ENCODE measurements around the gene CHRM4. TPM values are rescaled to one million over a fixed set of nuclear protein-coding genes. Genes with fewer than 3 reads are reported as not detected.
"Not testable (repeated sequence)": the region's sequence is repeated elsewhere in the genome, so short reads cannot be mapped to it uniquely, and the experiment has no call there.

The CHRM4 gene
- total RNA-seq, 2 donors from 2014 or later: not detected

GRCh38 chr11:46375392-46376101 lies 16.0 kb downstream of the CHRM4 start:
- TF ChIP-seq CTCF (IDR thresholded peaks at IDR 0.05) (no peak), POLR2A (IDR thresholded peaks at IDR 0.05) (no peak)
- Histone ChIP-seq H3K27ac (no peak overlapping the region), H3K4me3 (no peak overlapping the region), H3K4me1 (peaks cover 12% of the 10 kb centered on the region), H3K27me3 (no peaks in the 10 kb centered on the region), H3K36me3 (replicated peaks in 1 of 2; ENCODE audit: insufficient read depth in 1 of 2, low read depth in 2 of 2) (peaks cover 13 to 25% of the 10 kb centered on the region in 2 donors), H3K9me3 (no peaks in the 10 kb centered on the region)
- intact Hi-C loops (cut with DNase I): no loop called here
- DNase-seq (no peak), ATAC-seq (no peak)
- 91% methylated on average over 38 of the region's 38 CpGs; no CpG with 5 or more reads in 1 of the 2 donors for WGBS, 2 donors

- Histone ChIP-seq H3K36me3 (replicated peaks in 1 of 2; ENCODE audit: insufficient read depth in 1 of 2, low read depth in 2 of 2) (peaks cover 13 to 32% of the 10 kb centered on the region in 2 donors), H3K27ac (no peak overlapping the region), H3K27me3 (no peaks in the 10 kb centered on the region), H3K4me1 (peaks cover 5% of the 10 kb centered on the region), H3K9me3 (no peaks in the 10 kb centered on the region), H3K4me3 (no peak overlapping the region)
- DNase-seq (no peak), ATAC-seq (no peak)
- WGBS, 2 donors: 91 to 92% methylated on average over 8 to 15 of the region's 15 CpGs
- TF ChIP-seq POLR2A (IDR thresholded peaks at IDR 0.05): no peak
- no peak for TF ChIP-seq CTCF (IDR thresholded peaks at IDR 0.05)
- intact Hi-C loops (cut with DNase I): no loop called here
Measured at GRCh38 chr11:46374815-46375214, 16.8 kb downstream of the CHRM4 start.

GRCh38 chr11:46373787-46374740 lies 17.5 kb downstream of the CHRM4 start:
- WGBS, 2 donors: 88 to 90% methylated on average over 16 to 26 of the region's 30 CpGs
- intact Hi-C loops (cut with DNase I): no loop called here
- no peak for DNase-seq
- Histone ChIP-seq H3K4me3 (no peak overlapping the region), H3K27ac (no peak overlapping the region), H3K27me3 (no peaks in the 10 kb centered on the region), H3K9me3 (no peaks in the 10 kb centered on the region), H3K4me1 (no peaks in the 10 kb centered on the region), H3K36me3 (replicated peaks in 1 of 2; ENCODE audit: insufficient read depth in 1 of 2, low read depth in 2 of 2) (peaks cover 13 to 32% of the 10 kb centered on the region in 2 donors)
- TF ChIP-seq POLR2A (IDR thresholded peaks at IDR 0.05) (no peak), CTCF (IDR thresholded peaks at IDR 0.05) (no peak)
- ATAC-seq: no peak

- H3K27me3 ChIP-seq; H3K9me3 ChIP-seq; H3K4me1 ChIP-seq; ATAC-seq; intact Hi-C loops (cut with DNase I); DNase-seq; H3K4me3 ChIP-seq; H3K27ac ChIP-seq: not testable (repeated sequence)
- peaks cover 13 to 32% of the 10 kb centered on the region in 2 donors for H3K36me3 ChIP-seq (replicated peaks in 1 of 2; ENCODE audit: insufficient read depth in 1 of 2, low read depth in 2 of 2)
- WGBS, 2 donors: 88 to 94% methylated on average over 5 to 15 of the region's 15 CpGs
Measured at GRCh38 chr11:46372501-46372900, 19.1 kb downstream of the CHRM4 start.

- Histone ChIP-seq H3K27ac (no peak overlapping the region), H3K4me1 (no peaks in the 10 kb centered on the region), H3K4me3 (no peak overlapping the region), H3K27me3 (no peaks in the 10 kb centered on the region), H3K36me3 (replicated peaks in 1 of 2; ENCODE audit: insufficient read depth in 1 of 2, low read depth in 2 of 2) (peaks cover 13 to 32% of the 10 kb centered on the region in 2 donors), H3K9me3 (no peaks in the 10 kb centered on the region)
- ATAC-seq (no peak), DNase-seq (no peak)
- intact Hi-C loops (cut with DNase I): no loop called here
- TF ChIP-seq POLR2A (IDR thresholded peaks at IDR 0.05): no peak
- no peak for TF ChIP-seq CTCF (IDR thresholded peaks at IDR 0.05)
- 73 to 93% methylated on average over 9 to 10 of the region's 10 CpGs for WGBS, 2 donors
Measured at GRCh38 chr11:46372086-46372485, 19.5 kb downstream of the CHRM4 start.

GRCh38 chr11:46371262-46371661 lies 20.3 kb downstream of the CHRM4 start:
- DNase-seq; H3K27ac ChIP-seq; H3K4me3 ChIP-seq; H3K9me3 ChIP-seq; ATAC-seq; H3K27me3 ChIP-seq; H3K4me1 ChIP-seq; intact Hi-C loops (cut with DNase I): not testable (repeated sequence)
- peaks cover 12 to 29% of the 10 kb centered on the region in 2 donors for H3K36me3 ChIP-seq (replicated peaks in 1 of 2; ENCODE audit: insufficient read depth in 1 of 2, low read depth in 2 of 2)
- WGBS, 2 donors: 93% methylated on average over 9 to 19 of the region's 19 CpGs

Measured in body of pancreas (tissue), 4 donors.